ENCODE data around the gene SNCAIP. TPM values are rescaled to one million over a fixed set of nuclear protein-coding genes. Genes with fewer than 3 reads are reported as not detected.
"Not testable (repeated sequence)": the region's sequence is repeated elsewhere in the genome, so short reads cannot be mapped to it uniquely, and the experiment has no call there.

SNCAIP gene
- polyA plus RNA-seq, 6 donors from 2014 or later: not detected

DNA sequence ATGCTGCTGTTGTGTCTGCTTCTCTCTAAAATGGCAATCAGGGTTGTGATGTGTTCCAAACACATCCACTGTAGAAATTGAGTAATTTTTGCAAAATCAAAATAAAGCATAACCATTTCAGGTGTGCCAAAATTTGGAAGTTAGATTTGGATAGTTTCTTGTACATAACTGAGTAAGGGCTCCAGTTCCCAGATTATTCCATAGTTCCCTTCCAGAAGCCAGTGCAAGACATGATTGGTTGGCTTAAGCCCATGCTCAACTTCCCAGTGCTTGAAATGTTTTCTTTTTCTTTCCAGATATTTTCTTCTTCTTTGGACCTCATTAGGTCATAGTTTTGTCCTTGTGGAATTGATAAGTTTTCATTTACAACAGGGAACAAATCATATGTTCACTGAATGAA lies 64.2 kb downstream of the SNCAIP start:
- H3K4me3 Mint-ChIP-seq: no peak overlapping the region
- ATAC-seq (ENCODE audit: low read depth in 2 of 2) (no peak), DNase-seq (no peak)
- no peaks in the 10 kb centered on the region for H3K36me3 Mint-ChIP-seq
- H3K4me1 Mint-ChIP-seq: no peaks in the 10 kb centered on the region
- no peak overlapping the region for H3K27ac Mint-ChIP-seq
- no peaks in the 10 kb centered on the region for H3K27me3 Mint-ChIP-seq
- H3K9me3 Mint-ChIP-seq: peaks cover 0 to 3% (median 0%) of the 10 kb centered on the region in 7 donors

GRCh38 chr5:122377026-122377425 lies 65.0 kb downstream of the SNCAIP start:
- ATAC-seq (ENCODE audit: low read depth in 2 of 2) (no peak), DNase-seq (no peak)
- no peaks in the 10 kb centered on the region for H3K4me1 Mint-ChIP-seq
- peaks cover 0 to 3% (median 1%) of the 10 kb centered on the region in 7 donors for H3K9me3 Mint-ChIP-seq
- no peaks in the 10 kb centered on the region for H3K36me3 Mint-ChIP-seq
- no peak overlapping the region for H3K4me3 Mint-ChIP-seq
- H3K27ac Mint-ChIP-seq: no peak overlapping the region
- no peaks in the 10 kb centered on the region for H3K27me3 Mint-ChIP-seq

GRCh38 chr5:122382938-122383337 lies 70.9 kb downstream of the SNCAIP start:
- H3K27me3 Mint-ChIP-seq; H3K4me3 Mint-ChIP-seq; ATAC-seq (ENCODE audit: low read depth in 2 of 2); H3K36me3 Mint-ChIP-seq; H3K9me3 Mint-ChIP-seq; H3K27ac Mint-ChIP-seq; DNase-seq; H3K4me1 Mint-ChIP-seq: not testable (repeated sequence)

DNA sequence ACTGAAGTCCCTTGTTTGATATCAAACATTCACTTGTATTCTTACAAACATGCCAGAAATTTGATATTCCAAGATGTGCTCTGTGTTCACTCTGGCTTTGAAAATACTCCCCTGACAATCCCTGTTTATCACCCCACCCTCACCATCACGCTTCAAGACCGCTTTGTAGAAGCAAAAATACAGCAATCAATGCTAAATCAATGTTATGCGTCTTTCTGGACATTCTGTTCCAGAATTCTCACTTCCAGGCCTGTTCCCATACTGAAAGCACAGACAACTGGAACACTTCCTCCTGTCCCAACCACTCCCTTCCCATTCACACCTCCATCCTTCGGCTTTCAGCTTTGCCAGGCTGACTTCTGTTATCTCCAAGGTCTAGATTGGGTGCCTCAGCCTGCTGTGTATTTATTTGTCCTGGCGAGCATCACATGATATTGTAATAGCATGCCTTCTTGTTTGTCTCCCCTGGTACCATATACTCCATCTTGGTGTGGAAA lies 72.8 kb downstream of the SNCAIP start:
- ATAC-seq (ENCODE audit: low read depth in 2 of 2): no peak
- peaks cover 0 to 6% (median 3%) of the 10 kb centered on the region in 7 donors for H3K9me3 Mint-ChIP-seq
- H3K36me3 Mint-ChIP-seq: no peaks in the 10 kb centered on the region
- no peaks in the 10 kb centered on the region for H3K4me1 Mint-ChIP-seq
- peaks cover 0 to 10% (median 6%) of the 10 kb centered on the region in 3 donors for H3K27me3 Mint-ChIP-seq
- DNase-seq: no peak
- H3K4me3 Mint-ChIP-seq: no peak overlapping the region
- H3K27ac Mint-ChIP-seq: no peak overlapping the region

DNA sequence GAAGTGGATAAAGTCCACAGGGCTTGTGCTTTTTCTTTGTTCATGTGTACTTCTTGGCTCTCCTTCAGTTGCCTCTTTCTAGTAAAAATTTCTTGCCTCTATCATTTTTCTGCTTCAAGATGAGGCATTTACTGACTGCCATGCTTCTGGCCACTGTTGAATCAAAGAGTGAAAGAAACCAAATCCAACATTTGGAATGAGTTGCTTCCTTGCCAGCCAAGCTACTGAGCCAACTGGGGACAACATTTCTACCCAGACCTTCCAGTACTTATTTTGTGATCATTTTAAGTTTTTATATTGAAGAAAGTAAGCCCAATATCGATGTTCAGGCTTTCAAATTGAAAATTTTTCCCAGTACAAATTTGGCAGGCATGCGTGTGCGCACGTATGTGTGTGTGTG lies 73.2 kb downstream of the SNCAIP start:
- no peak for ATAC-seq (ENCODE audit: low read depth in 2 of 2)
- no peak overlapping the region for H3K4me3 Mint-ChIP-seq
- DNase-seq: no peak

DNA sequence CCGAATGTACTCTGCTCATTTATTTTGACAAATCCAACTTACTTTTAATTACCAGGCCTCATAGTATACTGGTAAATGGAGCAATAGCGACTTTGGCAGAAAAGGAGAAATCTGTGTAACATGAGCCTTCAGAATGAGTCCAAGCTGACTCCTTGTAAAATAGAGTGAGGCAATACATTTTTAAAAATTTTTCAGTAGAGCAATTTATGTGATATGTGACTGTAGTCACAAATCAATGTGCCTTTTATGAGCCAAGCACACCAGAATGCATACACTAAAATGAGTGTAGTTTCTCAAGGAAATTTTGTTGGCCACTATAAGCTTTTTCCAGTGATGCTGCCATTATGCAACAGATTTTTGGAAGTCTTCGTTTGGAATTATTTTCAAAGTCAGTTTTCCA lies 73.8 kb downstream of the SNCAIP start:
- ATAC-seq (ENCODE audit: low read depth in 2 of 2) (no peak), DNase-seq (no peak)
- peaks cover 0 to 10% (median 6%) of the 10 kb centered on the region in 3 donors for H3K27me3 Mint-ChIP-seq
- H3K27ac Mint-ChIP-seq: no peak overlapping the region
- no peak overlapping the region for H3K4me3 Mint-ChIP-seq
- H3K9me3 Mint-ChIP-seq: peaks cover 0 to 6% (median 3%) of the 10 kb centered on the region in 7 donors
- no peaks in the 10 kb centered on the region for H3K4me1 Mint-ChIP-seq
- no peaks in the 10 kb centered on the region for H3K36me3 Mint-ChIP-seq

More for the DNA sequence above, 73.2 kb downstream of the SNCAIP start:
- no peaks in the 10 kb centered on the region for H3K4me1 Mint-ChIP-seq
- H3K36me3 Mint-ChIP-seq: no peaks in the 10 kb centered on the region
- peaks cover 0 to 10% (median 6%) of the 10 kb centered on the region in 3 donors for H3K27me3 Mint-ChIP-seq
- no peak overlapping the region for H3K27ac Mint-ChIP-seq
- peaks cover 0 to 6% (median 3%) of the 10 kb centered on the region in 7 donors for H3K9me3 Mint-ChIP-seq

- ATAC-seq (ENCODE audit: low read depth in 2 of 2): no peak
- Mint-ChIP-seq H3K4me3 (no peak overlapping the region), H3K36me3 (no peaks in the 10 kb centered on the region), H3K9me3 (no peaks in the 10 kb centered on the region), H3K4me1 (no peaks in the 10 kb centered on the region), H3K27ac (no peak overlapping the region), H3K27me3 (peaks cover 0 to 7% (median 0%) of the 10 kb centered on the region in 3 donors)
- DNase-seq: no peak
Observed at GRCh38 chr5:122390154-122390553, 78.1 kb downstream of the SNCAIP start.

DNA sequence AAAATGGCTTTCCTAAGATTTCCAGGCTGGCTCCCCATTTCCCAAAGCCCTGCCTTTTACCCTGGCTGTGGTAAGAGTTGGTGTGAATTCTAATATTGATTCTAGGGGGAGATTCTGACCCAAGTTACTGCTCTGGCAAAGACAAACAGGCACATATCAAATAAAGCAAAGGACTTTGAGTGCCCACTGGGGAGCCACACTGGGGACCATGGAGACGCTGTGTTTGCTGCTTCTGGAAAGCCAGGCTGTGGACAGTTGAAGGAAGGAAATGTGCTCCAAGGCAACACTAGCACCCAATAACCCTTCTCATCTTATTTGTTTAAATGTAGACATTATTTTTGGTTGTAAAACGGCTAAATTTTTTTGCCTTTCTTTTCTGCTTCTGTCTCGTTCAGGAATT lies 78.7 kb downstream of the SNCAIP start:
- no peak for DNase-seq
- ATAC-seq (ENCODE audit: low read depth in 2 of 2): no peak
- Mint-ChIP-seq H3K27me3 (peaks cover 0 to 5% (median under 1%) of the 10 kb centered on the region in 3 donors), H3K4me1 (no peaks in the 10 kb centered on the region), H3K27ac (no peak overlapping the region), H3K36me3 (no peaks in the 10 kb centered on the region), H3K9me3 (no peaks in the 10 kb centered on the region), H3K4me3 (no peak overlapping the region)

GRCh38 chr5:122391621-122392020 lies 79.6 kb downstream of the SNCAIP start:
- Mint-ChIP-seq H3K4me3 (no peak overlapping the region), H3K4me1 (no peaks in the 10 kb centered on the region), H3K9me3 (no peaks in the 10 kb centered on the region), H3K36me3 (no peaks in the 10 kb centered on the region), H3K27ac (no peak overlapping the region), H3K27me3 (peaks cover 0 to 12% (median 5%) of the 10 kb centered on the region in 3 donors)
- ATAC-seq (ENCODE audit: low read depth in 2 of 2) (no peak), DNase-seq (no peak)

- H3K27me3 Mint-ChIP-seq: peaks cover under 1 to 12% (median 5%) of the 10 kb centered on the region in 3 donors
- H3K4me3 Mint-ChIP-seq: no peak overlapping the region
- no peaks in the 10 kb centered on the region for H3K36me3 Mint-ChIP-seq
- ATAC-seq (ENCODE audit: low read depth in 2 of 2) (no peak), DNase-seq (no peak)
- no peaks in the 10 kb centered on the region for H3K9me3 Mint-ChIP-seq
- H3K27ac Mint-ChIP-seq: no peak overlapping the region
- no peaks in the 10 kb centered on the region for H3K4me1 Mint-ChIP-seq
Observed at GRCh38 chr5:122392224-122392623, 80.2 kb downstream of the SNCAIP start.

GRCh38 chr5:122392824-122393223 lies 80.8 kb downstream of the SNCAIP start:
- Mint-ChIP-seq H3K9me3 (no peaks in the 10 kb centered on the region), H3K36me3 (no peaks in the 10 kb centered on the region), H3K27me3 (peaks cover 5 to 13% (median 7%) of the 10 kb centered on the region in 3 donors), H3K27ac (no peak overlapping the region), H3K4me3 (no peak overlapping the region), H3K4me1 (no peaks in the 10 kb centered on the region)
- ATAC-seq (ENCODE audit: low read depth in 2 of 2) (no peak), DNase-seq (no peak)

GRCh38 chr5:122394284-122394930 lies 82.4 kb downstream of the SNCAIP start:
- H3K27ac Mint-ChIP-seq: no peak overlapping the region
- H3K36me3 Mint-ChIP-seq: no peaks in the 10 kb centered on the region
- DNase-seq (no peak), ATAC-seq (ENCODE audit: low read depth in 2 of 2) (no peak)
- no peak overlapping the region for H3K4me3 Mint-ChIP-seq
- H3K9me3 Mint-ChIP-seq: no peaks in the 10 kb centered on the region
- H3K27me3 Mint-ChIP-seq: peaks cover 5 to 17% (median 12%) of the 10 kb centered on the region in 3 donors
- H3K4me1 Mint-ChIP-seq: no peaks in the 10 kb centered on the region

DNA sequence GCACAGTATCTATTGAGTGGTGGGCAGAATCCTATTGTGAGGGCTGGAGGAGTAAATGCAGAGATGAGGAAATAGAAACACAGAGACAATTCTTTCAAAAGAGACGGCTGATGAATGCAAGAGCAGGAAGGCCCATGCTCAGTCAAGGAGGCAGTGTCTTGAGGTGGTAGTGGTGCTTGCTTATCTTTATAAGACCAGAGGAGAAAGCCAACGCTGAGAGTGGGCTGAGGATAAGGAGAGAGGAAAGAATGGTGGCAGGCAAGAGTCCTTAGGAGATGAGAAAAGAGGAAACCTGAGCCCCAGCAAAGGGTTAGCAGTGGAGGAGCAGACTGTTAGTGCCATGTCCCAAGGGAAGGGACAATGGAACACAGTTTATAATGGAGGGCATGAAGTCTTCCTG lies 86.0 kb downstream of the SNCAIP start:
- peaks cover 10 to 21% (median 20%) of the 10 kb centered on the region in 3 donors for H3K27me3 Mint-ChIP-seq
- no peak for DNase-seq
- no peak overlapping the region for H3K4me3 Mint-ChIP-seq
- H3K4me1 Mint-ChIP-seq: no peaks in the 10 kb centered on the region
- H3K9me3 Mint-ChIP-seq: peaks cover 0 to 5% (median 0%) of the 10 kb centered on the region in 7 donors
- H3K27ac Mint-ChIP-seq: no peak overlapping the region
- ATAC-seq (ENCODE audit: low read depth in 2 of 2): no peak
- no peaks in the 10 kb centered on the region for H3K36me3 Mint-ChIP-seq

DNA sequence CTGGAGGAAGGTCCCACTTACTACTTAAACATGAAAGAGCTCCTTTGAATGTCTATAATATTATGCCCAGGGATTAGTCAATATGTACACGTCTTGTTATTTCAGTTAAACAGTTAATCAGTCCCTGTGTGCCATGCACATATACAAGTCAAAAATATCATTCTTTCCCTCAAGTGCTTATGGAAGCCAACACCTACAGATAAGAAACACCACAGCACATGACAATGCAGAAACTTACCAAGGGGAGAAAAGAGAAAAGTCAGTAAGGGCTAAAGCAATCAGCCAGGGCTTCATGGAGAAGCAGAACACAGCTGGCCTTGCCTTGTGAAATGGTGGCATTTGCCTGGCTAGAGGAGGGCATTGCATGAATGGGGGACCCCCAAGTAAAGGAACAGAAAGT lies 88.3 kb downstream of the SNCAIP start:
- Mint-ChIP-seq H3K9me3 (peaks cover 0 to 5% (median 0%) of the 10 kb centered on the region in 7 donors), H3K4me1 (no peaks in the 10 kb centered on the region), H3K4me3 (no peak overlapping the region), H3K27me3 (peaks cover 10 to 28% (median 21%) of the 10 kb centered on the region in 3 donors), H3K27ac (peak overlapping the region in 1 of 6 donors; percentile 8), H3K36me3 (no peaks in the 10 kb centered on the region)
- DNase-seq: no peak
- ATAC-seq (ENCODE audit: low read depth in 2 of 2): no peak

All from naive B cell (primary cell).